Measurements from ENCODE around the gene CAMK2A. TPM values are rescaled to one million over a fixed set of nuclear protein-coding genes. Genes with fewer than 3 reads are reported as not detected.

CAMK2A gene
- total RNA-seq, 4 donors from 2014 or later: 1.2 TPM; not detected in 3

DNA sequence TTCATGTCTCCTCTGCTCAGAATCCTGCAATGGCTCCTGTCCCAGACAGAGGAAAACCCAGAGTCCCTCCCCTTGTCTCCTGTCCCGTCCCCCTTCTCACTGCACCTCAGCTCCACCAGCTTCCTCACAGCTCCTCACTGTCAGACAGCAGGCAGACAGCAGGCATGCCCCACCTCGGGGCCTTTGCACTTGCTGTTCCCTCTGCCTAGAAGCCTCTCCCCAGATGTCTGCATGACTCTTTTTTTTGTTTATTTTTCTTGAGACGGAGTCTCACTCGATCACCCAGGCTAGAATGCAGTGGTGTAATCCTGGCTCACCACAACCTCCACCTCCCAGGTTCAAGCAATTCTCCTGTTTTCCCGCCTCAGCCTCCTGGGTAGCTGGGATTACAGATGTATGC, 108.5 kb downstream of the CAMK2A start:
- peak in 2 of 3 donors; percentile 80 to 84 for DNase-seq
- Histone ChIP-seq H3K9me3 (no peaks in the 10 kb centered on the region), H3K27ac (peak overlapping the region; percentile 57 to 95 (median 82)), H3K4me3 (no peak overlapping the region), H3K36me3 (no peaks in the 10 kb centered on the region), H3K27me3 (no peaks in the 10 kb centered on the region), H3K4me1 (peaks cover 0 to 92% (median 26%) of the 10 kb centered on the region in 4 donors)
- TF ChIP-seq POLR2A (IDR thresholded peaks at IDR 0.05): no peak
- no peak for TF ChIP-seq CTCF (IDR thresholded peaks at IDR 0.05)

GRCh38 chr5:150180241-150181026, 109.1 kb downstream of the CAMK2A start:
- H3K27ac ChIP-seq: peak overlapping the region; percentile 57 to 95 (median 82)
- H3K36me3 ChIP-seq: no peaks in the 10 kb centered on the region
- H3K27me3 ChIP-seq: no peaks in the 10 kb centered on the region
- H3K9me3 ChIP-seq: no peaks in the 10 kb centered on the region
- no peak overlapping the region for H3K4me3 ChIP-seq
- H3K4me1 ChIP-seq: peaks cover 0 to 86% (median 25%) of the 10 kb centered on the region in 4 donors
- no peak for TF ChIP-seq POLR2A (IDR thresholded peaks at IDR 0.05)
- no peak for TF ChIP-seq CTCF (IDR thresholded peaks at IDR 0.05)
- DNase-seq: peak in 2 of 3 donors; percentile 75 to 77

DNA sequence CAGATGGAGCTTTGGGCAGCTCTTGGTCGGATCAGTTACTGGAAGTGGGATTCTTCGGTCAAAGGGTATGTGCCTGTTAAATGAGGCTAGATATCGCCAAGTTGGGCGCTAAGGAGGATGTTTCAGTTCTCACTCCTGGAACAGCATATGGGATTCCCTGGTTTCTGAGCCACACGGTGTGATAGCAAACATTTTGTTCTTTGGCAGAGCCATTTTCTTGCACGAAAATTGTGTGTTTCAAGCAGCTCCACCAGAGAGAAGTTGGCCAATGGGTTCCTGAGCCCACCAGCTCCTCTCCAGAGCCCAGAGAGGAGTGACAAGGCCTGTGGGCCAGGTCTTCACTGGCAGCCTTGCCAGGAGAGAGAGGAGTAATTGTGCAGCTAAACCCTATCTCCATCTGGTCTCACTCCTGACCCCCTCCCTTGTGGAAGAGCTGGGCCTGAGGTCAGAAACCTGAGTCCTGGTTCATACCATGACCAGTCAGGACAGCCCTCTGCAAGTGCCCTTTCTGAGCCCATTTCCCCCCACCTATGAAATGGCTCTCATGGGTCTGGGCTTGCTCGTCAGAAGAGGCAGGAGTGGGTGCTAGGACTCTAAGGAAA, 110.5 kb downstream of the CAMK2A start:
- no peaks in the 10 kb centered on the region for H3K27me3 ChIP-seq
- peak overlapping the region; percentile 57 to 95 (median 82) for H3K27ac ChIP-seq
- H3K4me1 ChIP-seq: peaks cover 0 to 82% (median 22%) of the 10 kb centered on the region in 4 donors
- no peaks in the 10 kb centered on the region for H3K9me3 ChIP-seq
- peaks cover 0 to 2% (median 0%) of the 10 kb centered on the region in 3 donors for H3K36me3 ChIP-seq
- H3K4me3 ChIP-seq: no peak overlapping the region
- DNase-seq: peak in 1 of 3 donors; percentile 42
- no peak for TF ChIP-seq POLR2A (IDR thresholded peaks at IDR 0.05)
- TF ChIP-seq CTCF (IDR thresholded peaks at IDR 0.05): no peak

DNA sequence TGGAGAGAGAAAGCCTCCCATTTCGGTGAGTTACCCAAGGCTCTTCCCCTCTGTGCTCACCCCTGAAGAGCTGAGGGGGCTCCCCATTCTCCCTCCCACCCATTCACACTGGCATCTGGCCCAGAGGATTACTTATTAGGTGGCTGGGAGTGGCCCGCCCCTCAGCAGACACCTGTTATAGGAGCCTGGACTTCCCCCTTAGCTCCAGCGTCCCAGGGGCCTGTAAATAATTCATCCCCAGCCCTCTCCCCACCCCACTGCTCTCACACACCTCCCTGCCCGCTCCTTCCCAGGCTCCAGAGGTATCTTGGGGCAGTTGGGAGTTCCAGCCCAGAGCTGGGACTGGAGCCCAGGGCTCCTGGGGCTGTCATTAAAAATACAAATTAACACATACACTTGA, 111.3 kb downstream of the CAMK2A start:
- Histone ChIP-seq H3K27ac (peak overlapping the region in 3 of 4 donors; percentile 75 to 95 (median 89)), H3K36me3 (peaks cover 0 to 8% (median 0%) of the 10 kb centered on the region in 3 donors), H3K4me1 (peaks cover 0 to 81% (median 22%) of the 10 kb centered on the region in 4 donors), H3K27me3 (no peaks in the 10 kb centered on the region), H3K4me3 (no peak overlapping the region), H3K9me3 (no peaks in the 10 kb centered on the region)
- peak in 2 of 3 donors; percentile 78 to 79 for DNase-seq
- no peak for TF ChIP-seq CTCF (IDR thresholded peaks at IDR 0.05)
- TF ChIP-seq POLR2A (IDR thresholded peaks at IDR 0.05): peak in 1 of 2 donors; percentile 40

GRCh38 chr5:150177721-150178120, 111.9 kb downstream of the CAMK2A start:
- Histone ChIP-seq H3K36me3 (peaks cover 0 to 8% (median 0%) of the 10 kb centered on the region in 3 donors), H3K4me1 (peaks cover 0 to 81% (median 22%) of the 10 kb centered on the region in 4 donors), H3K27ac (peak overlapping the region in 3 of 4 donors; percentile 75 to 95 (median 89))

More at GRCh38 chr5:150177721-150178120, 111.9 kb downstream of the CAMK2A start:
- H3K4me3 ChIP-seq: no peak overlapping the region
- DNase-seq: peak in 1 of 3 donors; percentile 41
- H3K27me3 ChIP-seq: no peaks in the 10 kb centered on the region
- no peak for TF ChIP-seq CTCF (IDR thresholded peaks at IDR 0.05)
- TF ChIP-seq POLR2A (IDR thresholded peaks at IDR 0.05): no peak
- H3K9me3 ChIP-seq: no peaks in the 10 kb centered on the region

All from Peyer's patch (tissue), 4 donors.